MM.1S (cell line): ENCODE data around the gene SYTL3.

ENCODE experiments used
- DNase-seq: peaks from one replicate; pipeline ENCODE4 v3.0.0-alpha.2; 2015
- H2AFZ ChIP-seq: fragments of 300-600 bp; sonication (generic); 2 replicates; pipeline ENCODE4 v1.6.0; 2016; ENCODE audit warnings: antibody characterized with exemption, low read length
- H3F3A ChIP-seq: fragments of 300-600 bp; sonication (generic); 2 replicates; pipeline ENCODE4 v1.6.1; 2016; ENCODE audit warnings: mild to moderate bottlenecking, antibody characterized with exemption, low read length, moderate library complexity, mixed read lengths; ENCODE audit not compliant: insufficient read depth
- H3K27ac ChIP-seq: fragments of 300-600 bp; sonication (generic); 2 replicates; pipeline ENCODE4 v1.5.1; 2016; ENCODE audit warnings: mild to moderate bottlenecking, low read length
- H3K27me3 ChIP-seq: fragments of 300-600 bp; sonication (generic); replicated peaks from 2 replicates; pipeline ENCODE4 v1.6.0; 2016; ENCODE audit warnings: low read length; ENCODE audit not compliant: insufficient read depth
- H3K36me3 ChIP-seq: fragments of 300-600 bp; sonication (generic); replicated peaks from 2 replicates; pipeline ENCODE4 v1.6.1; 2016; ENCODE audit warnings: mild to moderate bottlenecking, low read length, mixed read lengths; ENCODE audit not compliant: insufficient read depth
- H3K4me1 ChIP-seq: fragments of 300-600 bp; sonication (generic); 2 replicates; pipeline ENCODE4 v1.6.1; 2016; ENCODE audit warnings: low read length, mixed read lengths
- H3K4me2 ChIP-seq: fragments of 300-600 bp; sonication (generic); 2 replicates; pipeline ENCODE4 v1.6.0; 2016; ENCODE audit warnings: low read depth, low read length
- H3K4me3 ChIP-seq: fragments of 300-600 bp; sonication (generic); 2 replicates; pipeline ENCODE4 v1.5.1; 2016; ENCODE audit warnings: low read length, mixed read lengths
- H3K79me2 ChIP-seq: fragments of 300-600 bp; sonication (generic); 2 replicates; pipeline ENCODE4 v1.6.1; 2016; ENCODE audit warnings: mixed run types, low read length, mixed read lengths
- H3K9ac ChIP-seq: fragments of 300-600 bp; sonication (generic); 2 replicates; pipeline ENCODE4 v1.6.1; 2016; ENCODE audit warnings: low read length, mixed read lengths
- H3K9me2 ChIP-seq: fragments of 300-600 bp; sonication (generic); replicated peaks from 2 replicates; pipeline ENCODE4 v1.6.1; 2016; ENCODE audit warnings: mild to moderate bottlenecking, low read length, mixed read lengths; ENCODE audit not compliant: insufficient read depth
- H3K9me3 ChIP-seq: fragments of 300-600 bp; sonication (generic); replicated peaks from 2 replicates; pipeline ENCODE4 v1.6.1; 2016; ENCODE audit warnings: mild to moderate bottlenecking, low read length, mixed read lengths; ENCODE audit not compliant: insufficient read depth
- H4K20me1 ChIP-seq: fragments of 300-600 bp; sonication (generic); 2 replicates; pipeline ENCODE4 v1.6.1; 2016; ENCODE audit warnings: mild to moderate bottlenecking, low read length, moderate library complexity, mixed read lengths; ENCODE audit not compliant: insufficient read depth
- EZH2 ChIP-seq: fragments of 300-600 bp; sonication (generic); optimal IDR thresholded peaks from 2 replicates; pipeline ENCODE3; 2017; ENCODE audit warnings: low read depth, mild to moderate bottlenecking, antibody characterized with exemption, low read length, mixed read lengths
- EZH2phosphoT487 ChIP-seq: fragments of 300-600 bp; sonication (generic); IDR thresholded peaks from 2 replicates; pipeline ENCODE4 v1.6.1; 2018; ENCODE audit warnings: antibody characterized with exemption, low read length
- TF ChIP-seq, protein P1 (sequence below): fragments of 300-600 bp; sonication (generic); IDR thresholded peaks from 2 replicates; pipeline ENCODE4 v1.5.1; 2016; ENCODE audit warnings: antibody characterized with exemption, low read length, mixed read lengths

Gene SYTL3

DNA sequence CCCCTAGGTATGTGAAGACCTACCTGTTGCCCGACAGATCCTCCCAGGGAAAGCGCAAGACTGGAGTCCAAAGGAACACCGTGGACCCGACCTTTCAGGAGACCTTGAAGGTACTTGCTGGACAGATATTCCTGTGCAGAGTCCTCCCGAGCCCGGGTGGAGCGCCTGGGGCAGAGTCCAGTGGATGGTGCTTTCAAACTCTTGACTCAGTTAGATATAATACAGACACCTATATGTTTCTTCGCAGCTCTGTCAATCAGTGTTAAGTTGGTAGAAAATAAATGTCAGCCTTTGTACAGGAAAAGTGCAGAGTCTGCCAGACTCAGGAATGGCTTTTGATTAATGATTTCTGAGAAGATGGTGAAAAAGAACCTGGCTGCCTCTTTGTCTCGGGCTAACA lies 102.1 kb downstream of the SYTL3 start:
- Histone ChIP-seq H3K27ac (no peak overlapping the region), H4K20me1 (no peaks in the 10 kb centered on the region), H3K4me1 (no peaks in the 10 kb centered on the region), H3F3A (no peaks in the 10 kb centered on the region), H3K27me3 (no peaks in the 10 kb centered on the region), H2AFZ (no peak overlapping the region), H3K4me3 (no peak overlapping the region), H3K9me2 (no peaks in the 10 kb centered on the region), H3K36me3 (no peaks in the 10 kb centered on the region), H3K79me2 (no peaks in the 10 kb centered on the region), H3K4me2 (no peak overlapping the region), H3K9me3 (no peaks in the 10 kb centered on the region), H3K9ac (no peak overlapping the region)
- TF ChIP-seq, protein P1, sequence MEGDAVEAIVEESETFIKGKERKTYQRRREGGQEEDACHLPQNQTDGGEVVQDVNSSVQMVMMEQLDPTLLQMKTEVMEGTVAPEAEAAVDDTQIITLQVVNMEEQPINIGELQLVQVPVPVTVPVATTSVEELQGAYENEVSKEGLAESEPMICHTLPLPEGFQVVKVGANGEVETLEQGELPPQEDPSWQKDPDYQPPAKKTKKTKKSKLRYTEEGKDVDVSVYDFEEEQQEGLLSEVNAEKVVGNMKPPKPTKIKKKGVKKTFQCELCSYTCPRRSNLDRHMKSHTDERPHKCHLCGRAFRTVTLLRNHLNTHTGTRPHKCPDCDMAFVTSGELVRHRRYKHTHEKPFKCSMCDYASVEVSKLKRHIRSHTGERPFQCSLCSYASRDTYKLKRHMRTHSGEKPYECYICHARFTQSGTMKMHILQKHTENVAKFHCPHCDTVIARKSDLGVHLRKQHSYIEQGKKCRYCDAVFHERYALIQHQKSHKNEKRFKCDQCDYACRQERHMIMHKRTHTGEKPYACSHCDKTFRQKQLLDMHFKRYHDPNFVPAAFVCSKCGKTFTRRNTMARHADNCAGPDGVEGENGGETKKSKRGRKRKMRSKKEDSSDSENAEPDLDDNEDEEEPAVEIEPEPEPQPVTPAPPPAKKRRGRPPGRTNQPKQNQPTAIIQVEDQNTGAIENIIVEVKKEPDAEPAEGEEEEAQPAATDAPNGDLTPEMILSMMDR, result no peak
- TF ChIP-seq EZH2phosphoT487 (no peak), EZH2 (no peak)
- DNase-seq, result no peak

DNA sequence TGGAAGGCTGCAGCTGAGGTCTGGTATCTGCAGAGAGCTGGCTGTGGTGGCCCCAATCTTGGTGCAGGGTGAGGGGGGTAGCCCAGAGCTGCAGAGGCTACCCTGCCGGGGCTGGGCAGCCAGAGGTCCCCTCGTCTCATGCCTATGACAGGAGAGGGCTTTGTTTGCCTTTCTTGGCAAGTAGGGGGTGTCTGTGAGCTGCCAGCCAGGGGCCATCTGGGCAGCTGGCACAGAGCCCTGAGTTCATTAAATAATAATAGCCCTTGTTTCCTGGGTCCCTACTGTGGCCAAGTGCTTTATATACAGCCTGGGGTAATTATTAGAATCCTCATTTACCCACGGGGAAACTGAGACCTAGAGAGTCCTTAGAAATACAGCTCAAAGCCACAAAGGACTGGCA lies 102.8 kb downstream of the SYTL3 start:
- H3K9ac ChIP-seq, result no peak overlapping the region
- H3K4me2 ChIP-seq, result no peak overlapping the region
- no peak overlapping the region for H3K27ac ChIP-seq
- no peaks in the 10 kb centered on the region for H3F3A ChIP-seq
- no peaks in the 10 kb centered on the region for H3K79me2 ChIP-seq
- no peaks in the 10 kb centered on the region for H4K20me1 ChIP-seq
- no peaks in the 10 kb centered on the region for H3K9me2 ChIP-seq
- H3K27me3 ChIP-seq, result no peaks in the 10 kb centered on the region
- no peak for TF ChIP-seq EZH2
- no peak for TF ChIP-seq EZH2phosphoT487
- TF ChIP-seq, protein P1, result no peak
- H3K4me1 ChIP-seq, result no peaks in the 10 kb centered on the region
- H2AFZ ChIP-seq, result no peak overlapping the region
- H3K4me3 ChIP-seq, result no peak overlapping the region
- H3K36me3 ChIP-seq, result no peaks in the 10 kb centered on the region
- H3K9me3 ChIP-seq, result no peaks in the 10 kb centered on the region
- DNase-seq, result no peak

DNA sequence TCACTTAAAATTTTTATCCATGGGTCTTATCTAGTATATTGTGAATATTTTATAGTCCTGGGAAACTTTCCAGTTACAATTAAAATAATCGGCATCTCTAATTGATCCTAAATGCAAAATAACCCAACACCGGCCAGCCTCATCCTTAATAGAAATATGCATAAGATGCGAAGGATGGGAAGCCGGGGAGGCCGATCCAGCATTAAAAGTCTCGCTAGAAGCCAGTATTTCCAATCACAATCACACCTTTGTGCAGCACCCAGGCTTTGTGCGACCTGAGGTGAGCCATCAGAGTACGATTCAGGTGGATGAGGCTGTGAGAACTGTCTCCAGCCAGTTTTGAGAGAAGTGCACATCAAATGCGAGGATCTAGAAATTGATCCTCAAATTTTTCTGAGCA lies 104.0 kb downstream of the SYTL3 start:
- Histone ChIP-seq H3K4me2 (no peak overlapping the region), H3K27ac (no peak overlapping the region), H3K9me3 (no peaks in the 10 kb centered on the region), H4K20me1 (no peaks in the 10 kb centered on the region), H3K9me2 (no peaks in the 10 kb centered on the region), H3F3A (no peaks in the 10 kb centered on the region), H3K4me3 (no peak overlapping the region), H2AFZ (no peak overlapping the region), H3K79me2 (no peaks in the 10 kb centered on the region), H3K4me1 (no peaks in the 10 kb centered on the region), H3K27me3 (no peaks in the 10 kb centered on the region), H3K9ac (no peak overlapping the region), H3K36me3 (no peaks in the 10 kb centered on the region)
- DNase-seq, result no peak
- TF ChIP-seq EZH2phosphoT487, result no peak
- TF ChIP-seq EZH2, result no peak
- TF ChIP-seq, protein P1, result no peak
